NOMO-1 (cell line): ENCODE measurements around the gene B3GLCT.

Experiments used
- DNase-seq, 2 experiments: peaks; one replicate each; lab custom pipeline; 2025; ENCODE audit not compliant: unreplicated experiment in 2 of 2; lab: John Stamatoyannopoulos, UW

B3GLCT gene

DNA sequence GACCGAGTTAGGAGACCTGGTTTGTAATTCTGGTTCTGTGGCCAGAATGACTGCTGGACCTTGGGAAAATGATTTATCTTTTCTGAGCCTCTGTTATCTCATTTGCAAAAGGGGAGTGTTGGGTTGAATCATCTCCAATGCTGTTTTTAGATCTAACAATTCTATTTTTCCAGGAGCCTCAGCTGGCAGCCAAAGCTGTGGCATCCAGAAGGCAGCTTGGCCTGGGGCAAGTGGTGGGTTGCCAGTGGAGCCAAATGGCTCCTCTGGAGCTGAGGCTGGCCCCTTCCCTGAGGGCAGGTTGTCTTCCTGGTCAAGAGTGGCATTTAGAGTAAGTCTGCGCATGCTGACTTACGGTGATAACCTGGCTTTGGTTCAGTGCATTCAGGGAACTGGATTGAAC, 21.3 kb downstream of the B3GLCT start:
- no peak for DNase-seq

DNA sequence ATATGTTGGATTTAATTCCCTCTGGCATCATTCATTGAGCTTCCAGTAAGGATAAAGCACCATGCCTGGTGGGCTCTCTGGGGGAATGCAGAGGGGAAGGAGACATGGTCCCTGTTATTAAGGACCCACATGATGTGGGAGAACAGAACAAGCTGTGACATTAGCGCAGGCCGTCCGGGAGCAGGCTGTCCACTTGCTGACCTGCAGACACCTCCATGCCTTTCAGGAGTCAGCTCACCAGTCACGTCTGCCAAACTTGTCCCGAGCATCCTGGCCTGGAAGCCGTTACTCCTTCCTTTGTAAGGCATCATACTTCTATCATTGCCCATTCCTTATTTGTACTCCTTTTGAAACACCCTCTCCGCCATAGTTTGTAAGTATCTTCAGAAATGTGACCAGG, 23.4 kb downstream of the B3GLCT start:
- DNase-seq, result no peak

DNA sequence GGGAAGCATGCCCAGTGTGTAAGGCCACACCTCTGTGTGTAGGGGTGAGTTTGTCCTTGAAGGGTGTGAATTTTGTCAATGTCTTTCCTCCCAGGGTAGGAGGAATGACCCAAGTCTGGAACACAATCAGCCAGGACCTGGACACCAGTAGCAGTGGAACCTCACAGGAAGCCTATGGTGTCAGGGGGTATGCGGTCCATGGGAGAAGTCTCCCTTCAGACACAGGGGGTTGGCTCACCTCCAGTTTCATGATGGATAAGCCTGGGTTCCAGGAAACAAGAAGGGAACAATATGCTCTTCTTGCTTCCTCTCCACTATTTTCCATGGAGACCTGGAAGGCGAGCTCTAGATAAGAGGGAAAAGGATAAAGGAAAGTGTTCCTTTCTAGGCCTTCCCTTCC, 23.9 kb downstream of the B3GLCT start:
- DNase-seq, result no peak

DNA sequence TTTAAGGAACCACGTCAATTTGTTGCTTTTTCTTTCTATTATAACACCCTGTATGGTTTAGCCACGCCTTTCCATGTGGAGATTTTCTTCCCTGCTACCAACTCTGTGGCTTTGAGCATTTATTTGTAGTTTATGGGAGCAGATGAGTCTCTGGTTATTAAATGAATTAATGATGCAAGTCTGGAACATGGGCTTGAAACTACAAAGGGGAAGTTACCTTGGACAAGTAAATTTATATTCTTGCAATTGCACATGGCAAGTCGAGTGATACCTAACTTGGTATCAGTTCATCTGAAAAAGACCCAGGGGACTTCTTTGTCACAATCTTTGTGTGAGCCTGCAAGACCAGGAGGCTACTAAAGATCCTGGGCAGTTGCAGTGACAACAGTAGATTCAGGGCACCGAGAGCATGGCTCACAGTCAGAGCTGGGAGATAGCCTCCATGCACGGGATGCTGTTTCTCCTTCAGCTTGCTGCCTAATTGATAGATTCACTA, 24.4 kb downstream of the B3GLCT start:
- DNase-seq, result peak; percentile 3 to 25

DNA sequence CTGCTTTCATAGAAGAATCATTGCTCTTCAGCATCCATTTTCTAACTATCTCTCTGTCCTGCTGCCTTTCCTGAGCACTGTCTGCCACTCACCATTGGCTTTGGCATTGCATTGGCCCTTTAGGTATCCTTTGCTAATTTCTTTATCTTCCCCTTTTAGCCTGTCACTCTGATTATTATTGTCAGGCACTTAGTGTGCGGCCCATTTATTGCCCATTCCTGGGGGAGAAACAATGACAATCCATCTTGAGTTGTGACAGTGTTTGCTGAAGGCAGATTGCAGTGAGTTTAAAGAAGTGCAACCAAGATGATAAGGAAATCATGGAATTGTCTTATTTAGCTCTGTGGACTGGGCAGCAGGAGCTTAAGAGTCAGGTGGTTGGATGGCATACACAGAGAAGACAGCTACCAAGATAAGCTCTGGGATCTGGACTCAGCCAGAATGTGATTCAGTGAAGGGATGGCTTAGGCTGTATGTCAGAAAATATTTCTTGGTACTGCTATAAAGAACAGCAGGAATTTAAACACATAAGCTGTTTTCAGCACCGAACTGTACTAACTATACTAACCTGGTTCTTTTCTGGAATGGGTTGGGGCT, 25.3 kb downstream of the B3GLCT start:
- no peak for DNase-seq

DNA sequence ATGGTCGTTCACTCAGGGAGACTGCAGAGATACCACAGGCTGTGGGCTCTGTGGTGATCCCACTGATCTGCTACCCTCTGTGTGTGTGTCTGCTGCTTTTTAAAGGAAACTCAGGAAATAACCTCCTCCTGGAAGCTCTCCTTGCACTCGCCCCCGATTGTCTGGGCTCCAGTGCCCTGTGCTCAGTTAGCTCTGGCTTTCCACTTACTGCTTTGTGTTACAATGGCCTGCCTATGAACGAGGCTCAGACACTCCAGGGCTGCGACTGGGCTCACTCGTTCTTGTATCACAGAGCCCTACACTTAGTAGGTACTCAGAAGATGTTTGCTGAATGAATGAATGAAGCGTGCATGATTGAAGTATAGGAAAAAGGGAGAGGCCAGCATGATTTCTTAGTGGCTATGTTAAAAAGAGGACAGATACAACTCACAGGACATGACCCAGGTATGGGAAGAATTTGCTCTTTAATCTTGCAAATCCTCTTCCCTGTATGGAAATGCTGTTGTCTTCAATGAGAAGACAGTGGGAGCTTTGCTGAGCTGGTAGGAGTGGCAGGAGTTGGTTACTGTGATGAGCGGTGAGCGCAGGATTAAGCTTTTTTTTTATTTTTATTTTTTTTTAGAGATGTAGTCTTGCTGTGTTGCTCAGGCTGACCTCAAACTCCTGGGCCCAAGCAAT, 26.4 kb downstream of the B3GLCT start:
- no peak for DNase-seq

DNA sequence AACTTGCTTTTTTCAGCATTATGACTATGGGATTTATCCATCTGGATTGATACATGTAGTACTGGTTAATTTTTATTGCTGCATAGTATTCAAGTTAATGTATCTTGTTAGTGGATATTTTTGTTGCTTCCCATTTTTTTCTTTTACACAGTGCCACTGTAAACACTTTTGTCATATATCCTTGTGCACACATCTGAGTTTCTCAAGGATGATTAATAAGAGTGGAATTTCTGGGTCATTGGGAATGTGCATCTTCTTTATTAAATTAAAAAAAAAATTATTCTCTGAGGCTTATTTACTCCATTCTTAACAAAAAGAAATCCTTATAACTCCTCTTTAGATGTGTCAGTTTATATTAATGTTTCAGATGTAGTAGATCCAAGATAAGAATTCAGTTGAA, 27.3 kb downstream of the B3GLCT start:
- DNase-seq, result no peak

DNA sequence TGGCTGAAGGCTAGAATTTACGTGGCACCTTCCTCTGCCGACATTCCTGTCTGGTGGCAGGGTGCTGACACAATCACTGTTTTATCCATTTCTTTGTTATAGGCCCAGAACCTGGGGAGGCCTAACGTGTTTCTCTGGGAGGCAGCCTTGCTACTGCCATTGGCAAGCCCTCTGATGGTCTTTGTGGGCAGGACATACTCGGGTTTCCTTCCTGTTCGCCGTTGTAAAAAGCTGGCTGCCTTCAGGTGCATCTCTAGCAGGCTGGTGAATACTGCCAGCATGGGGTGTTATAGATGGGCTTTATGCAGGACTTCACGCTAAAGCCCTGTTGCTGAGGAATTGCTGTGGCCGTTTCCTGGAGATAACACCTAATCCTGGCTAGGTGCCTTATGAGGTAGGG, 28.1 kb downstream of the B3GLCT start:
- DNase-seq, result no peak

DNA sequence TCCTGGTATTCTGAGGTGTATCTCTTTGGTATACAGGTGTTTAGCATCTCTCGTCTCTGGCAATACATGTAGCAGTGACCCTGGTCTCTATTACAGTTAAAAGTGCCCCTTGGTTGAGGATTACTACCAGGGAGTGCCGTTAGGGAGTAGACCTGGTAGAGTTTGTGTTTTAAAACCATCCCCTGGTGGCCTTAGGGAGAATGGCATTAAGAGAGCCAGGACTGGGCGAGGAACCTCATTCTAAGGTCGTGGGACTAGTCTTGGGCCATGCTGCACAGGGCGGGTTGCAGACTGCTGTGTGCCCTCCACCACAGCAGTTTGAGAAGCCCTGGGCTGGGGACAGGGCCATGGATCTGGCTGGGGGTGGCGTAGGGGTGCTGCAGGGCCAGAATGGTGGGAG, 35.0 kb downstream of the B3GLCT start:
- DNase-seq, result no peak

DNA sequence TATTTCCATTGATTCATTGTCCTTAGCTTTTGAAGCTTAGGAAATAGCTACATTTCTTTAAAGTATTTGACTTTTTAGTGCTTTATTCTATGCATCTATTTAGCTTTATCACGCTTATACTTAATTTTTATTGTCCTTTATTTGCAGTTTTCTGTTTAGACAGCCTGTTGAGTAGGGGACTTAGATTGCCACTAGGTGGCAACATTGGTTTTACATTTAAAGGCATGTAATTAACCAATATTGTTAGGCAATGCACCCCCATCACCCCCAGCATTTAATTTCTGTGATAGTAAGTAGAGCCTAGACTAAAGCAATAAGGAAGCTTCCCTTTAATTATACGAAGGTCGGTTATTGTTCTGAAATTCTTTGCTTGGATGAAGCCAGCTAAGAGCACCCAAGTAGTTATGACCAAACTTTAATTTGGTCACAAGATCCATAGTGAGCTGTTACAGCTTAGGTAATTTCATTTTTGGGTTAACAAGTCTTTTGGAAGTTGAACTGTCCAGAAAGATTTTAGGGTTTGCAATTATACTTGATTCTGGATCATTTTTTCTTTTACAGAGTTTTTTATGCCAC, 36.5 kb downstream of the B3GLCT start:
- DNase-seq, result peak; percentile 50 to 75

DNA sequence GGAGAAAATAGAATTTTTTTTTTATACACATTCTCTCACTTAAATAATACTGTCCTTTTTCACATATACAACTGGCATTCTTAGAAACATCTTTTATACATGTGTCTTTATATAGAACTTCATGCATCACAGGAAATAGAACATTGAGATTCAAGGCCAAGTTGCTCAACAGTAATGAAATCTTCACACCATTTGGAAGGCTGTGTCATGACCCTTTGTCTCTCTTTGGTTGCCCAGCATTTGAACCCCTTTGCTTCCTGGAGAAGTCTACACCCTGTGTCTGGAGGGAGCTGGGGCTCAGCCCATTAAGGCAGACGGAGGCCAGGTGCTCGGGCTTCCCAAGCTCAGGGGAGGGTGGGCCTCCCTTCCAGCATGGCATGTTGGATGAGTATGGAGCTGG, 41.1 kb downstream of the B3GLCT start:
- DNase-seq, result no peak

DNA sequence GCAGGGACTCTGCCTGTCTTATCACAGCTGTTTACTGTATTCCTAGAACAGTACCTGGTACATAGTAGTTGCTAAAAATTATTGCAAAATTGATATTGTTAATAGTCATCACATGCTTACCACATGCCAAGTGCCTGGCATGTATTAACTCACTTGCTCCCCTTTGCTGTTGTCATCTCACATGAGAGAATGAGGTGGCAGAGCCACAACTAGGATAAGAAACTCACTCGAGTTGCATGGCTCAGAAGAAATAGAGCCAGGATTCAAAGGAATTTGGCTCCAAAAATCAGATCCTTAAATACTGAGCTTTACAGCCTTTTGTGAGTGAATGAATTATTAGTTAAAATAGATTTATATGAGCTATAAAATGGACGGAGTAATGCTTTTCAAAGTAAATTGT, 42.6 kb downstream of the B3GLCT start:
- no peak for DNase-seq

DNA sequence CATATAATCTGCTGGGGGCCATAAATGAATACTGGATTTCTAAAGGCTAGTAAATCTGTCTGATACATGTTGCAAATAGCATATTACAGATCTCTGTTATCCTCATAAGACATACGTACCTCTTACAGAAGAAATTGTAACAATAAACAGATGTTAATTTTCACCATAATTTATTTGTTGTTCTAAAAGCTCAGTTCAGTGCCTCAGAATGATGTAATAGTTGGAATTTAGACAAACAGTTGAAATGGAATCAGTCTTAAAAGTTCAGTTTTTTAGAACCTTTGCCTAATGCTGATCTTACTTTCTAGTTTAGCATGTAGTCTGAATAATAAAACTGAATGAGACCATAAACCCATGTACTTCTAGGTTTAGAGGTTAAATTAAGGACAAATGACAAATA, 43.1 kb downstream of the B3GLCT start:
- DNase-seq, result no peak

DNA sequence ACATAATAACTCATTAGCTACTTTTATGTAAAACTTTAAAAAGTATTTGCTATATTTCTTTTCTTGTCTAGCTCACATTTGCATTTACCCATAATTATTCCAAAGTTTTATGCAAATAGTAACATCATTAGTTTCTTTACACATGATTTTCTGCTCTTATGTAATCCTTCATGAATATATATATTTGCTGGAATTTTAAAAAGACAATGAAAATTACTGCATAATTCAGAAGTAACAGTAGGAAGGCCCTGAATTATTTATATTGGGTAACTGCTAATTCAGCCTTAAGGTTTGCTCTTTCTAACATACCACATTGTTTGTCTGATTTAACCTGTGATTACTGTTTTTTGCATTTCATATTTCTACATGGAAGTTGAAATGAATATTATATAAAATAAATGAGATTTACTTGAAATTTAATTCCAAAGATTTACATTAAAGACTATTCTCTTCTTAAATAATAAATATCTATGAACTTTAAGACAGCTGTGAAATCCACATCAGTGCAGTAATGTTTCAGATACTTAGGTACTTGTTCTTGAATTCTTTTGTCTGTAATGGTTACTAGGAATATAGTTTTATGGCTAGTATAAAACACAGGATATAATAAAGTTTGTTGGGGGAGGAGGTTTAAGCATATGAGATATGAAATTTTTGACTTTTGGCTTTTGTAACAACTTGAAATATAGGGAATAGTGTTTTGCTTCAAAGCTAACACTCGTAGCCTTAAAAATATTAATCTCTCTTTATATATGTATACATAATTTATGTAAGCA, 46.0 kb downstream of the B3GLCT start:
- no peak for DNase-seq

DNA sequence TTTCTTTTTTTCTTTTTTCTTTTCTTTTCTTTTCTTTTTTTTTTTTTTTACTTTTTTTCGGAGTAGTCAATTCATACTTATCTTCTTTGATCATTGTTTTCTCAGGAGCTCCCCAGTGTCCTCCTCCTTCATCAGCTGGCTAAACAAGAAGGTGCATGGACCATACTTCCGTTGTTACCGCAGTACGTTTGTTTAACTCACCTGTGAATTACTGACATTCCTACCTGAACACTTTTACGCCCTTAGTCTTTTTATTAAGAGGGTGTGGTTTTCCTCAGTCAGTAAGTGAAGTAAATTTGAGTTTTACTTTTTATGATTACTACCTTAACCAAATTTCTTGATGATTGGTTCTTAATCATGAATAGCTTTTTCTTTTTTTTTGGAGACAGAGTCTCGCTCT, 47.1 kb downstream of the B3GLCT start:
- no peak for DNase-seq

DNA sequence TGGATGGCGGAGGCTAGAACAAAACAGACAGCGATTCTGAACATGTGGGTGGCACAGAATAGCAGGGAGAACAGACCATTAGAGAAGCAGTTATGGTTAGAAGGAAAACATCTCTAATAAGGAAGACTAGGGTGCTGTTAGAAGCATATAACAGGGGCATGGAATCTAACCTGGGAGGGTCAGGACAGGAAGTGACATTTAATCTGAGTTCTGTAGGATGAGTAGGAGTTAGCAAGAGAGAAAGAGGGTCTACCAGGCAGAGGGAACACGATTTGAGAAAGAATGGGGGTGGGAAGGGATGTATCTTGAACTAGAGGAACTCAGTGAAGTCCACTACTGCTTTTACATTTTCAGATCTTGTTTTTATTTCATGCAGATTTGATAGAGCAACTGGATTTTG, 48.6 kb downstream of the B3GLCT start:
- no peak for DNase-seq

DNA sequence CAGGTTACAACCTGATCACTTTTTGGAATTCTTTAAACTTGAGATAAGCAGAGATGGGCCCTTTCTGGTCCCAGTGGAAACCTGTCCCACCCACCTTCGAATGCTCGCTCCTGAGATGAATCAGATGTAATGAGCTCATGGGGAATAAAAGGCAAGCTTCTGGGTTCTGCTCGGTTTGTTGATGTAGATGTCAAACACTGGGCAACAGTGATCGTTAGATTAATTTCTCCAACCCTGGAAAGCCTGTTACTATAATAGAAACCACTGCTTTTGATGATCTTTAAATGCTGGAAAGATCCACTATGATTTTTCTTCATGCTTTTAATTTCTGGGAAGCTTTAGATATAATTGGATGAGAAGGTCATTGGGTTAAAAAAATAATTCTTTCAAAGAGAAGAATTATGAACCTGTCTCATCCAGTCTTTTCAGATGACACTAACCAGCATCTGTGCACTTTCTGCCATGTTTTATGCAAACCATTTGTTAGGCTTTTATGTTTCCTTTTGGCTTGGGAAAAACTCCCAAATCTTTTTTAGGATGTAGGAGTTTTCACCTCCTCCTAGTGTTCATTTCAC, 49.3 kb downstream of the B3GLCT start:
- no peak for DNase-seq

DNA sequence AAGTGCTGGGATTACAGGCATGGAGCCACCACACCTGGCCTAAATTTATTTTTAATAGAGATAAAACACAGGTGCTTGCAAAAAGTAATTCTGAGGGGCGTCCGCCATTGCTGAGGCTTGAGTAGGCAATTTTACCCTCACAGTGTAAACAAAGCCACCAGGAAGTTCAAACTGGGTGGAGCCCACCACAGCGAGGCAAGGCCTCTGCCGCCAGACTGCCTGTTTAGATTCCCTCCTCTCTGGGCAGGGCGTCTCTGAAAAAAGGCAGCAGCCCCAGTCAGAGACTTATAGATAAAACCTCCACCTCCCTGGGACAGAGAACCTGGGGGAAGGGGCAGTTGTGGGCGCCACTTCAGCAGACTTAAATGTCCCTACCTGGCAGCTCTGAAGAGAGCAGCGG, 50.7 kb downstream of the B3GLCT start:
- DNase-seq, result no peak

DNA sequence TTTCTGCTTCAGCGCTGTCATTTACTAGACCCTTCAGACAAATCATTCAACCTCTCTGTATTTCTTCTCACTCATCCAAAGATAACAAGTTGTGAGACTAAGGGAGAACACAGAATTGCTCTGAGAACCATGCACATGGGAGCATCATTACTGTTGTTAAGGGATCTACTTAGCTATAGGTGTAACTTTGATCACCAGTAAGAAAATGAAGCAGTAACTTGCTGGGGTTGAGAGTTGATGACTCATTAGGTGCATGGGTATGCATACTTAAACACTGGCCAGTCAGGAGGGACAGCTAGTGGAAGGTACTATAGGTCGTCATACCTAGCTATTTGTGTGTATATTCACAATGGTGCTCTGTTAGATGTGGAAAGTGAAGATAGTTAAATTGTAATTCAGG, 61.5 kb downstream of the B3GLCT start:
- no peak for DNase-seq

DNA sequence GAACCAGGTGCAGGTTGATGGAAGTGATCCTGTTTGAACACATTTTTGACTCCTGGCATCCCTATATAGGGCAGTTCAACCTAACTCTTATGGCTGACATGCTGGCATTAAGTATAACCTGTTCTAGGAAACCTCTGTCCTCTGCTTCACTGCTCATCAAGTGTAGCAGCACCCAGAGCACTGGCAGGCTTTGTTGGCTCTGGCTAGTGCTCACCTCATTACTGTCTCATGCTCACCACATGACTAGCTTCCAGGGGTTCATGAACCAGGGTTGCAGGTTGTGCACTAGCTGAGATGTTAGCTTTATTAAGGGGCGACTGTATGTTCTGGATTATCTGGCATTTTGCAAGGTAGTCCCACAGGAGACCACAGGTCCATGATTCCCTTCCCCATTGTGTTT, 63.6 kb downstream of the B3GLCT start:
- DNase-seq, result no peak

DNA sequence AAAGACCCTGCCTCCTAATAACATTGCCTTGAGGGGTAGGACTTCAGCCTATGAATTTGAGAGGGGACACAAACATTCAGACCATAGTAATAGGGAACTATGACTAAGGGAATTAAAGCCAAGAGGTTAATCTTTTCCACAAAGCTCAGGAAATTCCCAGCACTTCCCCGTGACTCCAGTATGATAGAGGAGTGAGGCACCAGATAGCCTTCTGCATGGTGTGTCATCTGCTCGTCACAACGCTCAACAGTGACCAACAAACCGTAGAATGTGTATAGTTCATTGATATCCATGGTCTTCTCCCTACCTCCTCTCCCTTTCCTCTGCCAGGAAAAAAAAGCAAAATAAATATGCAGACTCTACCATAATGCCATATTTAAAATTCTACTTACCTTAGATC, 64.4 kb downstream of the B3GLCT start:
- DNase-seq, result no peak
